ENCODE data around the gene PIGR.

GRCh38 chr1:206969090-206969489 lies 22.8 kb upstream of the PIGR start:
- TF ChIP-seq CTCF (IDR thresholded peaks at IDR 0.05; ENCODE audit: extremely low read depth in 1 of 2, insufficient read depth in 1 of 2, low read depth in 1 of 2, low read length in 2 of 2) (no peak), POLR2A (IDR thresholded peaks at IDR 0.05; ENCODE audit: low read depth, low read length) (no peak), EZH2 (IDR thresholded peaks at IDR 0.05; ENCODE audit: borderline replicate concordance, low read depth, low read length, severe bottlenecking) (no peak)

All from endothelial cell of umbilical vein (primary cell).